OCI-LY7 (cell line): ENCODE data around the gene CEPT1. TPM values are rescaled to one million over a fixed set of nuclear protein-coding genes. Genes with fewer than 3 reads are reported as not detected.

ENCODE experiments used
- BruUV-seq: library from RNA; stranded (reverse); fragments of 400-500 nt; replicated peaks from 2 replicates; lab custom pipeline; 2021; lab: Mats Ljungman, UMichigan
- CTCF ChIA-PET: fragments of 300-600 bp; sonication (Branson Sonifier 250); formaldehyde crosslinking; loops from one replicate; lab custom pipeline; 2022; ENCODE audit warnings: antibody characterized with exemption; ENCODE audit not compliant: unreplicated experiment; lab: Charles Lee
- POLR2A ChIA-PET: fragments of 300-600 bp; sonication (Branson Sonifier 250); formaldehyde crosslinking; loops from one replicate; lab custom pipeline; 2022; ENCODE audit warnings: antibody characterized with exemption; lab: Charles Lee
- DNase-seq: peaks from one replicate; pipeline ENCODE4 v3.0.0-alpha.2; 2015; ENCODE audit warnings: low spot score
- H2AFZ ChIP-seq: fragments of 200-600 bp; sonication (generic), shearing (Covaris generic); 2 replicates; pipeline ENCODE4 v1.6.1; 2014; ENCODE audit warnings: mild to moderate bottlenecking, antibody characterized with exemption, low read length, moderate library complexity
- H3K27ac ChIP-seq: fragments of 200-600 bp; sonication (generic); 2 replicates; pipeline ENCODE4 v1.5.1; 2014; ENCODE audit warnings: mixed run types, low read depth, mild to moderate bottlenecking, moderate library complexity, low read length, inconsistent platforms; ENCODE audit not compliant: poor library complexity, severe bottlenecking
- H3K36me3 ChIP-seq: fragments of 200-600 bp; sonication (generic); 2 replicates; pipeline ENCODE4 v1.6.1; 2014; ENCODE audit warnings: mild to moderate bottlenecking, antibody characterized with exemption, low read length, moderate library complexity, mixed read lengths; ENCODE audit not compliant: insufficient read depth
- H3K4me1 ChIP-seq: fragments of 200-600 bp; sonication (generic); 2 replicates; pipeline ENCODE4 v1.5.1; 2014; ENCODE audit warnings: mild to moderate bottlenecking, low read length; ENCODE audit not compliant: insufficient read depth, poor library complexity, severe bottlenecking
- H3K4me2 ChIP-seq: fragments of 200-600 bp; sonication (generic); 2 replicates; pipeline ENCODE4 v1.6.1; 2014; ENCODE audit warnings: mild to moderate bottlenecking, low read length
- H3K4me3 ChIP-seq: fragments of 200-600 bp; sonication (generic); 2 replicates; pipeline ENCODE4 v1.5.1; 2014; ENCODE audit warnings: mild to moderate bottlenecking, low read depth, low read length; ENCODE audit not compliant: poor library complexity, severe bottlenecking
- H3K79me2 ChIP-seq: fragments of 200-600 bp; sonication (generic); 2 replicates; pipeline ENCODE4 v1.6.1; 2016; ENCODE audit warnings: low read depth, mild to moderate bottlenecking, low read length, moderate library complexity, mixed read lengths; ENCODE audit not compliant: insufficient read depth
- H3K9me2 ChIP-seq: fragments of 200-600 bp; sonication (generic); 2 replicates; pipeline ENCODE4 v1.6.1; 2016; ENCODE audit warnings: mild to moderate bottlenecking, low read length, mixed read lengths; ENCODE audit not compliant: insufficient read depth
- H3K9me3 ChIP-seq: fragments of 200-600 bp; sonication (generic); 2 replicates; pipeline ENCODE4 v1.6.1; 2014; ENCODE audit warnings: mild to moderate bottlenecking, mixed run types, low read length, mixed read lengths
- H4K20me1 ChIP-seq: fragments of 200-600 bp; sonication (generic); 2 replicates; pipeline ENCODE4 v1.6.1; 2014; ENCODE audit warnings: mild to moderate bottlenecking, antibody characterized with exemption, low read length, moderate library complexity, mixed read lengths; ENCODE audit not compliant: insufficient read depth
- EZH2phosphoT487 ChIP-seq: fragments of 200-600 bp; sonication (generic); IDR thresholded peaks from 2 replicates; pipeline ENCODE4 v1.6.1; 2018; ENCODE audit warnings: low read depth, borderline replicate concordance, mild to moderate bottlenecking, mixed run types, antibody characterized with exemption, low read length, moderate library complexity, mixed read lengths
- intact Hi-C: fragments of 100-400 bp; cut with micrococcal nuclease; formaldehyde crosslinking; loops from one replicate; pipeline ENCODE4 v1.10.0; 2022; ENCODE audit not compliant: unreplicated experiment
- total RNA-seq, 2 experiments: library from RNA; depleted of rRNA in 1 of 2; stranded (reverse); fragments of >200 nt in 1 of 2; shearing (Covaris generic) in 1 of 2; gene quantifications; 2 replicates each; pipeline ENCODE4 v1.2.3, GENCODE V29; 2014 to 2022
- TF ChIP-seq, protein P1 (sequence below): fragments of 200-600 bp; sonication (generic); conservative IDR thresholded peaks from 2 replicates; pipeline ENCODE4 v1.5.1; 2014; ENCODE audit warnings: mild to moderate bottlenecking, antibody characterized with exemption, low read length, moderate library complexity, mixed read lengths

Gene CEPT1
- total RNA-seq, 2 experiments from 2014 or later: 44.9 to 59.0 TPM

DNA sequence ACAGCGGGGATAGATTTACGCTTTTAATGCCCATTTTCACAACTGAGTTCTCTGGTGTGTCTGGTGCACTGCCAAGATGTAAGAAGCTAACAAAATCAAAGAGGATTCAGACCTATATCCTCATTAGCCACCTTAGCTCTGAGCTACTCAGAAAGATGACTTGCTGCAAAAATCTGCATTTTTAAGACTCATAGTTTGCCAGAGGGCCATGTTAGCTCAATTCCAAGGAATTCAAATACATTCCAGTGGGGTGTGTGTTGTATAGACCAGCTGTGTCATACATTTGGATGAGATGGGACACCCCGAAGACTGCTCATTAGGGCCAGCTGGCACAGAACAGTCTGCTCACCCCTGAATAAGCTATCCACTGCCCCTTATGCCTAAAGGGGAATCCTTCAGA is 51.5 kb downstream of the CEPT1 start:
- H3K9me2 ChIP-seq: no peaks in the 10 kb centered on the region
- H2AFZ ChIP-seq: no peak overlapping the region
- peaks cover 18% of the 10 kb centered on the region for H3K4me1 ChIP-seq
- H4K20me1 ChIP-seq: no peaks in the 10 kb centered on the region
- ChIA-PET POLR2A (interaction anchor here (0.7 to 1.7 kb wide), 5 partner anchors 9 to 30 kb away, joined by 3 to 5 read pairs (median 5); no protein-coding TSS in a partner anchor), CTCF (no interaction called here)
- no TSS peak for BruUV-seq
- no peak overlapping the region for H3K4me3 ChIP-seq
- no peak overlapping the region for H3K27ac ChIP-seq
- intact Hi-C loops: no loop called here
- TF ChIP-seq, protein P1, sequence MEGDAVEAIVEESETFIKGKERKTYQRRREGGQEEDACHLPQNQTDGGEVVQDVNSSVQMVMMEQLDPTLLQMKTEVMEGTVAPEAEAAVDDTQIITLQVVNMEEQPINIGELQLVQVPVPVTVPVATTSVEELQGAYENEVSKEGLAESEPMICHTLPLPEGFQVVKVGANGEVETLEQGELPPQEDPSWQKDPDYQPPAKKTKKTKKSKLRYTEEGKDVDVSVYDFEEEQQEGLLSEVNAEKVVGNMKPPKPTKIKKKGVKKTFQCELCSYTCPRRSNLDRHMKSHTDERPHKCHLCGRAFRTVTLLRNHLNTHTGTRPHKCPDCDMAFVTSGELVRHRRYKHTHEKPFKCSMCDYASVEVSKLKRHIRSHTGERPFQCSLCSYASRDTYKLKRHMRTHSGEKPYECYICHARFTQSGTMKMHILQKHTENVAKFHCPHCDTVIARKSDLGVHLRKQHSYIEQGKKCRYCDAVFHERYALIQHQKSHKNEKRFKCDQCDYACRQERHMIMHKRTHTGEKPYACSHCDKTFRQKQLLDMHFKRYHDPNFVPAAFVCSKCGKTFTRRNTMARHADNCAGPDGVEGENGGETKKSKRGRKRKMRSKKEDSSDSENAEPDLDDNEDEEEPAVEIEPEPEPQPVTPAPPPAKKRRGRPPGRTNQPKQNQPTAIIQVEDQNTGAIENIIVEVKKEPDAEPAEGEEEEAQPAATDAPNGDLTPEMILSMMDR: no peak
- TF ChIP-seq EZH2phosphoT487: no peak
- no peaks in the 10 kb centered on the region for H3K9me3 ChIP-seq
- no peak for DNase-seq
- H3K36me3 ChIP-seq: peaks cover 76% of the 10 kb centered on the region
- no peak overlapping the region for H3K4me2 ChIP-seq
- no peaks in the 10 kb centered on the region for H3K79me2 ChIP-seq

DNA sequence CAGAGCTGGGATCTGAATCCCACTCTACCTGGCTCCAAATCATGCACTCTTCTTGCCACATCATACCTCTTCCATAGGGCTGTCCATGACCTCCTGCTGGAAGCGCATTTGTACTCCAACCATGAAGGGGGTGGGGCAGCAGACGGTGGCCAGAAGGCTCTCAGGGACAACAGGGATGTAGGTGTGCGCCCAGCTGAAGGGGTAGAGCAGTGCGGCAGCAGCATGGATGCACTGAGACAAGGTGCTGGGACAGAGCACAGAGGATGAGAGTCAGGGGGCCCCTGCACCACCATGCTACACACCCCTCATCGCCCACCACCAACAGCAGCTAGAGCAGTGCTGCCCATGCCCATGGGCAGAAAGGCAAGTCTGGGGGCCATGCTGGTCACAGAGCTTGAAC is 52.1 kb downstream of the CEPT1 start:
- Histone ChIP-seq H3K4me2 (no peak overlapping the region), H2AFZ (no peak overlapping the region), H3K9me2 (no peaks in the 10 kb centered on the region), H3K4me3 (no peak overlapping the region), H3K79me2 (no peaks in the 10 kb centered on the region), H4K20me1 (no peaks in the 10 kb centered on the region), H3K4me1 (peaks cover 18% of the 10 kb centered on the region), H3K27ac (no peak overlapping the region), H3K9me3 (no peaks in the 10 kb centered on the region), H3K36me3 (peaks cover 70% of the 10 kb centered on the region)
- no TSS peak for BruUV-seq
- intact Hi-C loops: no loop called here
- DNase-seq: no peak
- POLR2A ChIA-PET: interaction anchor here (0.7 to 1.7 kb wide), 6 partner anchors 9 to 31 kb away, joined by 3 to 5 read pairs (median 4); no protein-coding TSS in a partner anchor
- no peak for TF ChIP-seq EZH2phosphoT487
- TF ChIP-seq, protein P1: no peak
- CTCF ChIA-PET: no interaction called here

DNA sequence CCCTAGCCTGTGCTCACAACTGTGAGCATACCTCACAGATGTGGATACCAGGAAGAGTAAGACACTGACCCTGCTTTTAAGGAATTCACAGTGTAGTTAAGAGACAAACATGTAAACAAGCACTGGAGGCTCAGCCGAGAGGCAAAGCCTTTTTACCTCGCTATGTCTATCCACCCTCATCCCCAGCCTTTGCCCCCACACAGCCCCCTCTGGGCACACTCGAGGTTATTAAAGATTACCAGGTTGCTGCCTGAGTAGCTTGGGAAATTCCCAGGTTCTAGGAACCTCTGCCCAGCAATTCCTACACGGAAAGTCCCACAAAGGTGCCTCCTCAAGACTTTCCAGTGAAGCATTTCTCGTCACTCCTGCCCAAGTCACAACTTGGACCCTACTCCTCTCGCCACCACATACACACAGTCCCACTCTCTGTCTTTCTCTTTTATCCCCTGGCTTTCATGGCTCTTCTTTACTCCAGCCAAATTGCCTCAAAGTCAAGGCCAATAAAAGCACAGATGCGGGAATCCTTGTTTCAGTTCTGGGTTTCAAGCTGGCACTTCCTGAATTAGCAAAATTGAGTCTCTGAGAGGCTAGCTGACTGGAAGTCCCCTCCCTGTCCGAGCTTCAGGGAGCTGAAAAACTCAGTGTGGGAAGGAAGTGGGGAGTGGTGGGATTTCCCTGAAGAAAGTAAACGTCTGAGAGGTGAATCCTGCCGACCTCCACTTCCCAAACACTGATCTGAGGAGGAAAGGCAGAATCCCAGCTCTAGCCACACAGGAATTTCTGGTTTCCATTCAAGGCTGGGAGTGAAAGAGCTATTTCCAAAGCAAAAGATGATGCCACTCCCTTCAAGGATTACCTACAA is 52.9 kb downstream of the CEPT1 start:
- Histone ChIP-seq H4K20me1 (no peaks in the 10 kb centered on the region), H2AFZ (no peak overlapping the region), H3K36me3 (peaks cover 62% of the 10 kb centered on the region), H3K4me1 (peaks cover 22% of the 10 kb centered on the region), H3K4me3 (no peak overlapping the region), H3K9me3 (no peaks in the 10 kb centered on the region), H3K79me2 (no peaks in the 10 kb centered on the region), H3K27ac (no peak overlapping the region), H3K9me2 (no peaks in the 10 kb centered on the region), H3K4me2 (peak overlapping the region; percentile 14)
- TF ChIP-seq, protein P1: no peak
- TF ChIP-seq EZH2phosphoT487: no peak
- intact Hi-C loops: no loop called here
- POLR2A ChIA-PET: interaction anchor here (0.6 to 1.7 kb wide), 9 partner anchors 8 to 559 kb away, joined by 3 to 5 read pairs (median 3); partner anchors contain the start of gene CHI3L2
- DNase-seq: no peak
- BruUV-seq: no TSS peak
- CTCF ChIA-PET: no interaction called here
